ENCODE data around the gene GIPC2.
A peak's percentile ranks its signal among the peaks of the same experiment; 100 is the strongest.
"Not testable (repeated sequence)": the region's sequence is repeated elsewhere in the genome, so short reads cannot be mapped to it uniquely, and the experiment has no call there.

GIPC2 gene

DNA sequence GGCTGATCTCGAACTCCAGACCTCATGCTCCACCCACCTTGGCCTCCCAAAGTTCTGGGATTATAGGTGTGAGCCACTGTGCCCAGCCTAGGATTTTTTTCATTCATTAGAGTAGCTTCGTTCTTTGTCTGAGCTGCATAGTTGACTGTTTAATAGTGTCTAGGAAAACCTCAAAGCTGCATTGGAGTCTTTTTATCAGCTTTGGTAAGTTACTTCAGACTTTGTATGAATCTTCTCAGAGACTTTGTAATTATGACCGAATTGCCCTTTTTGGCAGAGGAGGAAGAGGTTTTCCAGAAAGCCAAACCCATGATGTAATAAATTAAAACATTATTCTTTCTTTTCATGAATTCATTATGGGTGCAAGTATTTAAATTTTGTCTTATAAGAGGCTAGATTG is 35.9 kb upstream of the GIPC2 start:
- H3K27ac Mint-ChIP-seq, result no peak overlapping the region
- H3K9me3 Mint-ChIP-seq, result no peaks in the 10 kb centered on the region
- peaks cover 18% of the 10 kb centered on the region for H3K36me3 Mint-ChIP-seq (ENCODE audit: low read depth)
- H3K27me3 Mint-ChIP-seq (ENCODE audit: low read depth, poor library complexity), result no peaks in the 10 kb centered on the region
- peaks cover 17% of the 10 kb centered on the region for H3K4me1 Mint-ChIP-seq
- TF ChIP-seq, protein P1, sequence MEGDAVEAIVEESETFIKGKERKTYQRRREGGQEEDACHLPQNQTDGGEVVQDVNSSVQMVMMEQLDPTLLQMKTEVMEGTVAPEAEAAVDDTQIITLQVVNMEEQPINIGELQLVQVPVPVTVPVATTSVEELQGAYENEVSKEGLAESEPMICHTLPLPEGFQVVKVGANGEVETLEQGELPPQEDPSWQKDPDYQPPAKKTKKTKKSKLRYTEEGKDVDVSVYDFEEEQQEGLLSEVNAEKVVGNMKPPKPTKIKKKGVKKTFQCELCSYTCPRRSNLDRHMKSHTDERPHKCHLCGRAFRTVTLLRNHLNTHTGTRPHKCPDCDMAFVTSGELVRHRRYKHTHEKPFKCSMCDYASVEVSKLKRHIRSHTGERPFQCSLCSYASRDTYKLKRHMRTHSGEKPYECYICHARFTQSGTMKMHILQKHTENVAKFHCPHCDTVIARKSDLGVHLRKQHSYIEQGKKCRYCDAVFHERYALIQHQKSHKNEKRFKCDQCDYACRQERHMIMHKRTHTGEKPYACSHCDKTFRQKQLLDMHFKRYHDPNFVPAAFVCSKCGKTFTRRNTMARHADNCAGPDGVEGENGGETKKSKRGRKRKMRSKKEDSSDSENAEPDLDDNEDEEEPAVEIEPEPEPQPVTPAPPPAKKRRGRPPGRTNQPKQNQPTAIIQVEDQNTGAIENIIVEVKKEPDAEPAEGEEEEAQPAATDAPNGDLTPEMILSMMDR (IDR thresholded peaks at IDR 0.05), result no peak
- no peak for DNase-seq
- no peak overlapping the region for H3K4me3 Mint-ChIP-seq

DNA sequence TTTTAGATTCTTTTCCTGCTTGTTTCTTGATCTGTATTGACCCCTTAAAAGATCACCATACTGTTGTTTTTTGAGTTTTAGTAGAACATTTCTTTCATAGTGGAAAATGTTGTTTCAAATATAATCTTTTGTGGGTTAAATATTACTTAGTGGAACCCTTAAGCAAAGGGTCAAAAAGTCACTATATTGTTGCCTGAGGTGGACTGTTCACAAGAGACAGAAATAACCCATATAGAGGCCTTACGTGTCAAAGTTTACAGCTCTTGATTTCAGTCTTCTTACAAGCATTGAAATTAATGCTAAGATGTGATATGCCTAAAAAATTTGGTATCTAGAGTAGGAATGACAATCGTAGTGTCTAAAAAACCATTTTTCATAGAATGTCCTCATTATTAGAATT is 34.7 kb upstream of the GIPC2 start:
- Mint-ChIP-seq H3K4me3 (no peak overlapping the region), H3K4me1 (peaks cover 11% of the 10 kb centered on the region), H3K27me3 (ENCODE audit: low read depth, poor library complexity) (no peaks in the 10 kb centered on the region), H3K9me3 (no peaks in the 10 kb centered on the region), H3K27ac (no peak overlapping the region), H3K36me3 (ENCODE audit: low read depth) (peaks cover 24% of the 10 kb centered on the region)
- no peak for DNase-seq
- TF ChIP-seq, protein P1 (IDR thresholded peaks at IDR 0.05), result no peak

DNA sequence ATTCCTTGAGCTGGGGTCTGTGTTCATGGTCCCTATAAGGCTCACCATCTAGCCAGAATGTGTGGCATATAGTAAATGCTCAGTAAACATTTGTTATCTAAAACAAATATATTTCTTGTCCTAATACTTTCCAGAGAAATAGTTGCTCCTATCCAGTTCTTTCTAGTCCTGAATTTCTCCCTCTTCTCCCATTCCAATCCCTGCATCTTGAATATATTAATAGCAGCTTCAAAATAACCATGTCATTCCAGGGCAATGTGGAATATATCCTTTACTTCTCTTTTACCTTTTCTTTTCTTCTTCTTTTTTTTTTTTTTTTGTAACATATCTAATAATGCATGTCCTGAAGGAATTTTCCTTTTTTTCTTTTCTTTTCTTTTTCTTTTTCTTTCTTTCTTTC is 30.6 kb upstream of the GIPC2 start:
- DNase-seq, result no peak
- H3K4me1 Mint-ChIP-seq, result no peaks in the 10 kb centered on the region
- H3K36me3 Mint-ChIP-seq (ENCODE audit: low read depth), result peaks cover 30% of the 10 kb centered on the region
- peak overlapping the region; percentile 57 for H3K27ac Mint-ChIP-seq
- no peak overlapping the region for H3K4me3 Mint-ChIP-seq
- no peaks in the 10 kb centered on the region for H3K27me3 Mint-ChIP-seq (ENCODE audit: low read depth, poor library complexity)
- no peaks in the 10 kb centered on the region for H3K9me3 Mint-ChIP-seq
- TF ChIP-seq, protein P1 (IDR thresholded peaks at IDR 0.05), result no peak

DNA sequence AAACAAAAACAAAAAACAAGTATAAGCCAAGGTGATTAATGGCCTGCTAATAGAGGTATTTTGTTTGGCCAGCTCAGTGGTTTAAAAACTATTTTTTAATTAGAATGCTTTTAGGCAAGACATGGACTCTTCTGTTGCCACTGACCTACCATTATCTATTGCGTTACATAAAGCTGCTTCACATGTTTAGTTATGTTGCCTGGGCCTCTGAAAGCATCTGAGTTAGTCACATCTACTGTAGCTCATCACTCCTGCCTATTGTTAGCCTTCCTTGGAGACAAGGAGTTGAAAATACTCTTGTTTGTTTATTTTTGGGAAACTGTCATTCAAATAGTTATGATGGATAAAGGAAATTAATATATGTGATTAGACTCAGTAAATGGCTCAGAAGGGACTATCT is 26.7 kb upstream of the GIPC2 start:
- Mint-ChIP-seq H3K27me3 (ENCODE audit: low read depth, poor library complexity) (no peaks in the 10 kb centered on the region), H3K27ac (no peak overlapping the region), H3K36me3 (ENCODE audit: low read depth) (peaks cover 20% of the 10 kb centered on the region), H3K4me3 (no peak overlapping the region), H3K9me3 (peaks cover 4% of the 10 kb centered on the region), H3K4me1 (no peaks in the 10 kb centered on the region)
- no peak for DNase-seq
- TF ChIP-seq, protein P1 (IDR thresholded peaks at IDR 0.05), result no peak

DNA sequence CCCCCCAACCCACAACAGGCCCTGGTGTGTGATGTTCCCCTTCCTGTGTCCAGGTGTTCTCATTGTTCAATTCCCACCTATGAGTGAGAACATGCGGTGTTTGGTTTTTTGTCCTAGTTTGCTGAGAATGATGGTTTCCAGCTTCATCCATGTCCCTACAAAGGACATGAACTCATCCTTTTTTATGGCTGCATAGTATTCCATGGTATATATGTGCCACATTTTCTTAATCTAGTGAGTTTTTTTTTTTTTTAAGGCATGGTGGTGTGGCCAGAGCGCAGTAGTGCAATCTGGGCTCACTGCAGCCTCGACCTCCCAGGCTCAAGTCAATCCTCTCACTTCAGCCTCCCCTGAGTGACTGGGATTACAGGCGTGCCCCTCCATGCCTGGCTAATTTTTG is 24.6 kb upstream of the GIPC2 start:
- not testable (repeated sequence) for H3K27me3 Mint-ChIP-seq (ENCODE audit: low read depth, poor library complexity); H3K36me3 Mint-ChIP-seq (ENCODE audit: low read depth); H3K27ac Mint-ChIP-seq; H3K9me3 Mint-ChIP-seq; H3K4me3 Mint-ChIP-seq; H3K4me1 Mint-ChIP-seq; DNase-seq

DNA sequence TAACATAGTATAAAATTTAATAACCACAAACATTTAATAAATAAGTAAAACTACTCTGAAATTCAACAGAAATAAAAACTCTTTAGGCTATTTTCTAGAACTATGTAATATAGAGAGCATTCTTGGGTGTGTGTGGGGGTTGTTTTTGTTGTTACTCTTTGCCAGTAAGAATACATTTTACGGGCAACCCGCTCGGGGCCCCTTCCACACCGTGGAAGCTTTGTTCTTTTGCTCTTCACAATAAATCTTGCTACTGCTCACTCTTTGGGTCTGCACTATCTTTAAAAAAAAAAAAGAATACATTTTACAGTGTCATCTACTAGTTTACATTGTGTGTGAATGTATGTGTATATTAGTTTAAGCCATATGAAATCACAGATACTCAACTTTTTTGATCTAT is 16.0 kb upstream of the GIPC2 start:
- no peaks in the 10 kb centered on the region for H3K36me3 Mint-ChIP-seq (ENCODE audit: low read depth)

More for the DNA sequence above, 16.0 kb upstream of the GIPC2 start:
- Mint-ChIP-seq H3K27me3 (ENCODE audit: low read depth, poor library complexity) (no peaks in the 10 kb centered on the region), H3K27ac (no peak overlapping the region), H3K9me3 (no peaks in the 10 kb centered on the region), H3K4me3 (no peak overlapping the region), H3K4me1 (peaks cover 14% of the 10 kb centered on the region)
- DNase-seq, result no peak
- TF ChIP-seq, protein P1 (IDR thresholded peaks at IDR 0.05), result no peak
